NB4 (cell line): Measurements from ENCODE around the gene CNPY1.
"Not testable (repeated sequence)": the region's sequence is repeated elsewhere in the genome, so short reads cannot be mapped to it uniquely, and the experiment has no call there.

Experiments
- CTCF ChIP-seq: IDR thresholded peaks from one replicate; pipeline ENCODE4 v1.5.1; 2012; ENCODE audit warnings: low read depth, low read length
- MAX ChIP-seq: IDR thresholded peaks from 2 replicates; pipeline ENCODE4 v1.6.1; 2011; ENCODE audit warnings: low read depth, low read length
- MYC ChIP-seq: IDR thresholded peaks from 2 replicates; pipeline ENCODE4 v1.6.1; 2011; ENCODE audit warnings: low read depth, low read length
- POLR2A ChIP-seq: IDR thresholded peaks from 2 replicates; pipeline ENCODE4 v1.6.1; 2011; ENCODE audit warnings: mild to moderate bottlenecking; ENCODE audit not compliant: insufficient read length; ENCODE audit errors: extremely low read depth

- not testable (repeated sequence) for TF ChIP-seq MAX, CTCF, MYC, POLR2A
Observed at GRCh38 chr7:155519358-155519757, 27.0 kb downstream of the CNPY1 start.
